Activated naive CD4-positive, alpha-beta T cell treated with anti-CD3 and anti-CD28 coated beads, Interleukin-2, amount 50 U/mL, for 24 hours (primary cell): ENCODE results near the gene NADSYN1.

ENCODE experiments used
- H3K27ac Mint-ChIP-seq: one replicate; pipeline ENCODE4 v1.8.0; 2021; ENCODE audit warnings: mild to moderate bottlenecking, mixed read lengths
- H3K27me3 Mint-ChIP-seq: one replicate; pipeline ENCODE4 v1.8.0; 2021; ENCODE audit warnings: mixed read lengths
- H3K36me3 Mint-ChIP-seq: one replicate; pipeline ENCODE4 v1.8.0; 2021; ENCODE audit warnings: mixed read lengths
- H3K4me1 Mint-ChIP-seq: one replicate; pipeline ENCODE4 v1.8.0; 2021; ENCODE audit warnings: mixed read lengths
- H3K4me3 Mint-ChIP-seq: one replicate; pipeline ENCODE4 v1.8.0; 2021; ENCODE audit warnings: mild to moderate bottlenecking, mixed read lengths
- H3K9me3 Mint-ChIP-seq: one replicate; pipeline ENCODE4 v1.8.0; 2021; ENCODE audit warnings: mixed read lengths

Gene NADSYN1

GRCh38 chr11:71488681-71489270 is 35.8 kb downstream of the NADSYN1 start:
- Mint-ChIP-seq H3K36me3 (peaks cover 46% of the 10 kb centered on the region), H3K27ac (no peak overlapping the region), H3K4me3 (no peak overlapping the region), H3K9me3 (no peaks in the 10 kb centered on the region), H3K4me1 (peaks cover 11% of the 10 kb centered on the region), H3K27me3 (no peaks in the 10 kb centered on the region)

- H3K4me1 Mint-ChIP-seq: peaks cover 11% of the 10 kb centered on the region
- H3K36me3 Mint-ChIP-seq: peaks cover 42% of the 10 kb centered on the region
- H3K4me3 Mint-ChIP-seq: no peak overlapping the region
Observed at GRCh38 chr11:71489311-71490043, 36.5 kb downstream of the NADSYN1 start.

DNA sequence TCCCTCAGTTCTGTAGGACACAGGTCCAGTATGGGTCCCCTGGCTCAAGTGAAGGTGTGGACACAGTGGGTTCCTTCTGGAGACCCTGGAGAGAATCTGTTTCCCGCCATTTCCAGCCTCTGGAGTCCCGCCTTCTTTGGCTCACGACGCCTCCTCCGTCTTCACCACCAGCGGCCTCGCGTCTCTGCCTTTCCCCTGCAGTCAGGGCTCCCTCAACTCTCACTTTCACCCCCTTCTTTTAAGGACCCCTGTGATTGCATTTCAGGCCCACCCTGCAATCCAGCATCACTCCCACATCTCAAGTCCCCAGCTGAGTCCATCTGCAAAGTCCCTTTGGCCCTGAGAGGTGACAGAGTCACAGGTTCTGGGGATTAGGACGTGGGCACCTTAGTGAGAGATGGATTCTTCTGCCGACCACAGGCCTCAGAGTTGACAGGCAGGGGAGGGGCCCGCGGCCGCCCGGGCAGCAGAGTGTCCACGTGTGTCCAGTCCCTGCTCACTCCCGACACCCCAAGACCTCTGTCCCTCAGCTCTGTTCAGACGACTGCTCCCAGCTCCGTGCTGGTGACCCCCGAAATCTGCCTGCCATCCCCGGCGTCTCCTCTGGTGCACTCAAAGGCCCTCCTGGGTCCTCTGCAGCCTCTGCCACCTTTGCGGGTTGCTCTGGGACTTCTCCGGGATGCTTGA is 37.2 kb downstream of the NADSYN1 start:
- Mint-ChIP-seq H3K27ac (no peak overlapping the region), H3K4me3 (no peak overlapping the region), H3K9me3 (no peaks in the 10 kb centered on the region), H3K27me3 (no peaks in the 10 kb centered on the region), H3K4me1 (peaks cover 11% of the 10 kb centered on the region), H3K36me3 (peaks cover 44% of the 10 kb centered on the region)

More at GRCh38 chr11:71489311-71490043, 36.5 kb downstream of the NADSYN1 start:
- Mint-ChIP-seq H3K27me3 (no peaks in the 10 kb centered on the region), H3K9me3 (no peaks in the 10 kb centered on the region), H3K27ac (peak overlapping the region; percentile 73)

DNA sequence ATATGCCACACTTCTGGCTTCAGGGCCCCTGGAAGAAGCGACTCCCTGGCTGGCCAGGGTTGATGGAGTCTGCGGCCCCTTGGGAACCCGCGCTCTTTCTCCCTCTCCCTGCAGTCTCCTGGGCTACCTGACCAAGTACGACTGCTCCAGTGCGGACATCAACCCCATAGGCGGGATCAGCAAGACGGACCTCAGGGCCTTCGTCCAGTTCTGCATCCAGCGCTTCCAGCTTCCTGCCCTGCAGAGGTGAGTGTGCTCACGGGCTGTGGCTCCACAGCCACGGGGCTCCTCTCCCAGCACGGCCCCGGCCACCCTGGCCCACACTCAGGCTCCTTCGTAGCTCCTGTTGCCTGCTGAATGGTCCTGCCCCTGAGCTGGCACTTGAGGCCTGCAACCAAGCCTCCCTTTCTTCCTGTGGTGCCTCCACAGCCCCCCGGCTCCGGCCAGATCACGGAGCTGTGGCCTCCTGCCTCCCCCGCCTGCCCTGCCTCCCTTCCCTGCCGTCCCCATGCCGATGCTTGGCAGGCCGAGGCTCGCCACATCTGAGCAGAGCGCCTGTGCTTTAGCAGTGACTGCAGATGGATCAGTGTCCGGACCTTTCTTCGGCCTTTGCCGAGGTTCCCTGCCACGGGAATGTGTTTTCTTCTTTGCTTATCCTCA is 37.9 kb downstream of the NADSYN1 start:
- no peaks in the 10 kb centered on the region for H3K9me3 Mint-ChIP-seq

GRCh38 chr11:71491531-71491930 is 38.5 kb downstream of the NADSYN1 start:
- no peak overlapping the region for H3K27ac Mint-ChIP-seq
- H3K27me3 Mint-ChIP-seq: no peaks in the 10 kb centered on the region
- peaks cover 11% of the 10 kb centered on the region for H3K4me1 Mint-ChIP-seq
- H3K9me3 Mint-ChIP-seq: no peaks in the 10 kb centered on the region
- H3K4me3 Mint-ChIP-seq: no peak overlapping the region
- peaks cover 41% of the 10 kb centered on the region for H3K36me3 Mint-ChIP-seq

More for the DNA sequence above, 37.9 kb downstream of the NADSYN1 start:
- Mint-ChIP-seq H3K4me3 (no peak overlapping the region), H3K4me1 (peaks cover 11% of the 10 kb centered on the region), H3K27ac (no peak overlapping the region), H3K27me3 (no peaks in the 10 kb centered on the region), H3K36me3 (peaks cover 47% of the 10 kb centered on the region)

DNA sequence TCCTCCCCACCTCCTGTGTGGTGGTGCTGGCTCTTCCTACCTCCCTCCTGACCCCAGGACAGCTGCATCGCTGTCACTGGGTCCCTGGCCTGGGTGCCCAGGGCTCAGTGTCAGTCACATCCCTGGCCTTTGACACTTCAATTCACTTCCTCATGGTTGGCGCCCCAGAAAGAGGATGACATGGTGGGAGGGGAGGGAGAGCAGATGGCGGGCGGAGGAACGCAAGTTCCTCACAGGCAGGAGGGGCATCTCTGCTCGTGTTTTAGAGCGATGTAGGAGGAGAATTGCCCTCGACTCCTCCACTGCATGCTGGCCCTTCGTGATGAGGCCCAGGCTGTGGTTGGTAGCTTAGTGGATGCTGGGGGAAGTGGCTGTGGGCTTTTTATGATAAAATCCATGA is 38.9 kb downstream of the NADSYN1 start:
- no peaks in the 10 kb centered on the region for H3K27me3 Mint-ChIP-seq
- no peak overlapping the region for H3K27ac Mint-ChIP-seq
- H3K4me1 Mint-ChIP-seq: peaks cover 11% of the 10 kb centered on the region
- no peak overlapping the region for H3K4me3 Mint-ChIP-seq
- H3K36me3 Mint-ChIP-seq: peaks cover 43% of the 10 kb centered on the region
- no peaks in the 10 kb centered on the region for H3K9me3 Mint-ChIP-seq

DNA sequence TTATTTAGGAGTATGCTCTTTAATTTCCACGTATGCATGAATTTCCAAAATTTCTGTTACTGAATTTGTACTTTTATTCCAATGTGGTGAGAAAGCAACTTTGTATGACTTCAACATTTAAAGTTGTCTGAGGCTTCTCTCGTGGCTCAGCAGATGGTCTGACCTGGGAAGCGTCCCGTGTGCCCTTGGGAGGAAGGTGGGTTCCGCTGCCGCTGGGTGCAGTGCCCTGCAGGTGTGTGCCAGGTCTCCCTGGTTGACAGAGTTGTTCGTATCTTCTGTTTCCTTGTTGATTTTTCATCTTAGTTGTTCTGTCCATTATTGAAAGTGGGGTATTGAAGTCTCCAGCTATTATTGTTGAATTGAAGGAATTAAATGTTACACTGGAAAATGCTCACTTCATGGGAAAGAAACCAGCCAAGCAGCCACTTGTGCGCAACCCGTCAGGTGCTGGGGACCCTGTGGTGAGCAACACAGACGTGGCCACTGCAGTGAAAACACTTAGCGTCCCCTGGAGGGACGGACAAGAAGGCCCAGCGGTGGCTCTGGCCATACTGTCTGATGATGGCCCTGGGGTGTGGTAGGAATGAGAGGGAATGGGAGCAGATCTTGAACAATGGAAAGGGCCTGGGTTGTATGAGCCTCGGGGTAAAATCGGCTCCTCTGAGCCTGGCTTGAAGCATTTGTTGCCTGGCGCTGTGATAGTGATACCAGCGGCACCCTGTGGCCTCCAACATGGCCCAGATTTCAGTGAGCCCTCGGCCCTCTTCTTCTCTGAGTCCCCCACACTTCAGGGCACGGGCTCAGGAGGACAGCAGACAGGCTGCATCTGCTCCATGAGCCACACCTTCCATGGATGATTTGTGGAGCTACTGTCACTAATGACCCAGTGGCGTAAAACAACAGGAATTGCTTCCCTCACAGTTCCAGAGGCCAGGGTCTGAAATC is 42.6 kb downstream of the NADSYN1 start:
- Mint-ChIP-seq H3K4me3 (no peak overlapping the region), H3K4me1 (no peaks in the 10 kb centered on the region), H3K9me3 (no peaks in the 10 kb centered on the region), H3K36me3 (peaks cover 41% of the 10 kb centered on the region), H3K27me3 (no peaks in the 10 kb centered on the region), H3K27ac (no peak overlapping the region)

DNA sequence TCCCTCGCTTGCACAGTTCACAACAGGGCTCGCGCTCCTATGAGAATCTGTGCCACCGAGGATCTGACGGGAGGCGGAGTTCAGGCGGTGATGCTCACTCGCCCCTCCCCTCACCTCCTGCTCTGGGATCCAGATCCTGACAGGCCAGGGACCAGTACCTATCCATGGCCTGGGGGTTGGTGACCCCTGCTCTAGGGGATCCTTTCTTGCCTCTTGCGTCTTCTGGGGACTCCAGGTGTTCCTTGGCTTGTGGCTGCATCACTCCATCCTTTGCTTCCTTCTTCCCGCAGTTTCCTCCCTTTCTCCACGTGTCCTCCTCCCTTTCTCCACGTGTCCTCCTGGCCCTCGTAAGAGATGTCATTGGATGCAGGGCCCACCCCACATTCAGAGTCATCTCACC is 43.4 kb downstream of the NADSYN1 start:
- H3K9me3 Mint-ChIP-seq: no peaks in the 10 kb centered on the region
- no peaks in the 10 kb centered on the region for H3K4me1 Mint-ChIP-seq
- peaks cover 39% of the 10 kb centered on the region for H3K36me3 Mint-ChIP-seq
- no peak overlapping the region for H3K4me3 Mint-ChIP-seq
- H3K27me3 Mint-ChIP-seq: no peaks in the 10 kb centered on the region
- H3K27ac Mint-ChIP-seq: no peak overlapping the region

DNA sequence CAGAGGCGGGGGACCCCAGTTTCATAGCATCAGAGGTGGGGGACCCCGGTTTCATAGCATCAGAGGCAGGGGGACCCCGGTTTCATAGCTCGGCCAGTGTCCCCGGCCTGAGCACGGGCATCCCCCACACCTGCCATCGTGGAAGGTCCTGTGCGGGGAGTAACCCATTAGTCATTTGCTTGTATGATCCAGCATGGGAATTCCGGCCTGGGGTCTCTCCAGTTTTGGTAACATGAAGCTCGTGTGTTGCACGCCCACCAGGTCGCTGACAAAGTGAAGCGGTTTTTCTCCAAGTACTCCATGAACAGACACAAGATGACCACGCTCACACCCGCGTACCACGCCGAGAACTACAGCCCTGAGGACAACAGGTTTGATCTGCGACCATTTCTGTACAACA is 45.1 kb downstream of the NADSYN1 start:
- Mint-ChIP-seq H3K27ac (no peak overlapping the region), H3K4me1 (no peaks in the 10 kb centered on the region), H3K36me3 (peaks cover 30% of the 10 kb centered on the region)

GRCh38 chr11:71499125-71499524 is 46.1 kb downstream of the NADSYN1 start:
- no peak overlapping the region for H3K27ac Mint-ChIP-seq

More for the DNA sequence above, 45.1 kb downstream of the NADSYN1 start:
- no peaks in the 10 kb centered on the region for H3K9me3 Mint-ChIP-seq
- H3K27me3 Mint-ChIP-seq: no peaks in the 10 kb centered on the region
- H3K4me3 Mint-ChIP-seq: no peak overlapping the region

DNA sequence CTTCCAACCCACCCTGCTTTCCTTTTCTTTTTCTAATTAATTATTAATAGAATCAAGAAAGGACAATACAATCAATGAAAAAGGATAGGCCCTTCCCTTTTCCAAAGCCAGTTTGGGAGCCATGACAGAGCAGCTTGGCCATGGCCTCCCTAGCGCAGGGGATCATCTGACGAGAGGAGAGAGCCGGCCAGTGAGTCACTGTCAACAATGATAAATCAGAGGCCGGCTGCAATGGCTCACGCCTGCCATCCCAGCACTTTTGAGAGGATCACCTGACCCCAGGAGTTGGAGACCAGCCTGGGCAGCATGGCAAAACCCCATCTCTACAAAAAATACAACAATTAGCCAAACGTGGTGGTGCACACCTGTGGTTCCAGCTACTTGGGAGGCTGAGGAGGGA is 46.5 kb downstream of the NADSYN1 start:
- no peak overlapping the region for H3K27ac Mint-ChIP-seq
- no peak overlapping the region for H3K4me3 Mint-ChIP-seq
- H3K27me3 Mint-ChIP-seq: no peaks in the 10 kb centered on the region
- no peaks in the 10 kb centered on the region for H3K4me1 Mint-ChIP-seq
- H3K36me3 Mint-ChIP-seq: peaks cover 33% of the 10 kb centered on the region
- H3K9me3 Mint-ChIP-seq: no peaks in the 10 kb centered on the region

More at GRCh38 chr11:71499125-71499524, 46.1 kb downstream of the NADSYN1 start:
- Mint-ChIP-seq H3K4me3 (no peak overlapping the region), H3K36me3 (peaks cover 33% of the 10 kb centered on the region), H3K9me3 (no peaks in the 10 kb centered on the region), H3K4me1 (no peaks in the 10 kb centered on the region), H3K27me3 (no peaks in the 10 kb centered on the region)

DNA sequence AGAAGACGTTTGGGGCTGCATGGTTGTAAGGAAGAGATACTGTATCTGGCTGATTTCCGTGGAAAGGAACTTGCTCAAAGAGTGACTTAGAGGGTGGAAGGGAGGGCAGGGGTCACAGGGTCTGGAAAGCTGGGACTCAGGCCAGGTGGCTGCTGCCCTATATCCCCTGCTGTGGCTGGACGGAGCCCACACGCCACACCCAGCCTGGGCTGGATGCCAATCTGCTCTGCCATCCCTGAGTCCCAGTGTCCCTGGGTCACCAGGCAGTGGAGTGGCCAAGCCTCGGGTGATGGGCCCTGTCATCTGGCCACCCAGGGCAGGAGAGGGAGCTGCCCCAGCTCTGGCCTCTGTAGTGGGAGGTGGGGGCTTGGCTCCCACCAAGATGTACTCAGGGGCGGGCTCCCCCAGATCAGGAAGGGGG is 47.6 kb downstream of the NADSYN1 start:
- Mint-ChIP-seq H3K4me1 (no peaks in the 10 kb centered on the region), H3K36me3 (peaks cover 31% of the 10 kb centered on the region), H3K27me3 (no peaks in the 10 kb centered on the region), H3K27ac (no peak overlapping the region), H3K9me3 (no peaks in the 10 kb centered on the region), H3K4me3 (no peak overlapping the region)

DNA sequence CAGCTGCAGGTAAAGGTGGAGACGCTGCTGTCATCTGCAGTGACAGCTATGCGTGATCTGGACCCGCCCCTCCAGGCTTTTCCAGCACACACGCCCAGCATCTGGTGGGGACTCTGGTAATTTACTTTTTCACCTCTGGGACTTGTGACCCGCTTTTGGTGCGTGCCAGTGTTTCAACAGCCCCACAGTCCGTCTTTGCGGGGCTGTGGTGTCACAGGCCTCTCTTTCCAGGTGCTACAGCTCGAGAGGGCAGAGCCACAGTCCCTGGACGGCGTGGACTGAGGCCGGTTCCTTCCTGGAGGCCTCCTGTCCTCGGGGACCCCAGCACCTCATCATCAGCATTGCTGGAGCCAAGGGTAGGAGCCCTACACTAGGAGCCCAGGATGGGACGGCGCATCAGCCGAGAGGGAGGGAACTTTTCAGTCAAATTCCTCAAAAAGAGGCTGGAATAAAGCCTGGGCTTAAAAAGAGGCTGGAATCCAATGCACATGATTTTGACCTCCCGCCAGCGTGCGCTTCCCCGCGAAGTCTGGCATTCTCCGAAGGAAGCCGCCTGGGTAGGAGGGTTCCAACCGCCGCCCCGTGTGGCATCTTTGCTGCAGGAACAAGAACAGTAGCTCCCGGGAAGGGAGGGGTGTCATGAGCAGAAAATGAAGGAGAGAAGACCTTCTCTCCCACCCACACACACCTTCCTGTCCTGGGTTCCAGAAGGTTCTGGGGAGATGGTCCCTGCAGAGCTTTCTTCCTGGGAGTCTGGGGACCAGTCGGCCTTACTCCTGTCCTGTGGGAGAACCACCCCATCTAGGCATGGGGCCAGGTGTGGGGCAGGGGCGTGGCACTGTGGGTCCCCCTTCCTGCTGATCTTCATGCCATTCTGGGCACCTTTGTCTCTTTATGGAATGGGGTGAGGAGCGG is 48.3 kb downstream of the NADSYN1 start:
- no peaks in the 10 kb centered on the region for H3K9me3 Mint-ChIP-seq
- H3K4me3 Mint-ChIP-seq: no peak overlapping the region
- H3K27ac Mint-ChIP-seq: no peak overlapping the region
- no peaks in the 10 kb centered on the region for H3K4me1 Mint-ChIP-seq
- H3K36me3 Mint-ChIP-seq: peaks cover 38% of the 10 kb centered on the region
- no peaks in the 10 kb centered on the region for H3K27me3 Mint-ChIP-seq

DNA sequence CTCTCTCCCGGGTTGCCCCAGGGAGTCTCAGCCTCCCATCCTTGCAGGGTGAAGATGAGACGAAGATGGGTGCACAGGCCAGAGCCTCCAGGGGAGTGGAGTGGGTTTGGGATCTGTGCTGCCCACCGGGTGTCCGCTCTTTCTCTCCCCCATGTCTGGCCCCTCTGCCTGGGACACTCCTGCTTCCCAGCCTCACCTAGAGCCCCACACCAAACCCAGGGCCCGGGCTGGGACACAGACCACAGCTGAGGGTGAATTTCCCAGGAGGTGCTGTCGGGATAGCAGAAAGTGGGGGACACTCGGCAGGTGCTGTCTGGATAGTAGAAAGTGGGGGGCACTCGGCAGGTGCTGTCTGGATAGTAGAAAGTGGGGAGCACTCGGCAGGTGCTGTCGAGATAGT is 49.0 kb downstream of the NADSYN1 start:
- H3K27ac Mint-ChIP-seq: no peak overlapping the region
- peaks cover 3% of the 10 kb centered on the region for H3K9me3 Mint-ChIP-seq
- H3K36me3 Mint-ChIP-seq: peaks cover 40% of the 10 kb centered on the region
- H3K4me1 Mint-ChIP-seq: no peaks in the 10 kb centered on the region
- H3K4me3 Mint-ChIP-seq: no peak overlapping the region
- H3K27me3 Mint-ChIP-seq: no peaks in the 10 kb centered on the region
